WI38 (cell line): ENCODE results near the gene CPT1B.

Experiments used
- H3K4me3 ChIP-seq: 2 replicates; pipeline ENCODE4 v1.5.1; 2011; ENCODE audit warnings: low read depth, mild to moderate bottlenecking, control low read depth, low read length
- TF ChIP-seq, protein P1 (sequence below): IDR thresholded peaks from 2 replicates; pipeline ENCODE4 v1.5.1; 2012; ENCODE audit warnings: low read depth, mild to moderate bottlenecking, control low read depth, low read length

CPT1B gene

DNA sequence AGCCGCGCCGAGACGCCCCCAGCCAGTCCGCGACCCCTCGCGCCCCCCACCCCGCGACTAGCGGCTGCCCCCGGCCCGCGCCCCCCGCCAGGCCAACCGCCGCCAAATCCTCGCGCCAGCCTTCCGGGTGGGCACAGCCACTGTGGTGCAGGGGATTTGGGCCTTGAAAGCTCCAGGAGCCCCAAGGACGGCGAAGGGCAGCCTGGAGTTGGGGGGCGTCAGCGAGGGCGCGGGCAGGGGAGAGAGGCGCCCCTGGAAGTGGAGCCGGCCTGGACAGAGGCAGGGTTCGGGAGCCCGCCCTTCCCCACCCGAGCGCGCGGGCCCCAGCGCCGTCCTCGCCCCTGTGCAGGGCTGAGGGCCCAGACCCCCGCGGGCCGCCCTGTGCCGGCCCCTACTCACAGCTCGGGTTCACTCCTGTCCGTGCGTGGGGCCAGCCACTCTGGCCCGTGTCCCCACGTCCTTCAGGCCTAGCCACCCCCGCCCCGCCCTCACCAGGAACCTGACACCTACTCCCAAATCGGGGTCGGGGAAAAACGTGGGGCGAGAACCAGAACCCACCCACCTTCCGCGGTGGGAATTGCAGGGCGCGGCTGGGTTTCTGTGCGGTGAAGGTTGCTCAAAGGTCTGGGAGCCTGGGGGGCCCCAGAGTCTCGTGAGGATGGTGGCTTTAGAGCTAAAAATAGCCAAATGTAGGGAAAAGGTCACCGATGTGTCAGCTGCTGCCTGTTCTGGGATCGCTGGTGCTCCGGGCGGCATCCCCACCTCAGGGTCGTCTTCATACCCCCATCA, at the start of gene CPT1B:
Gene CPT1B (minus strand): TSS at position 441 of the 789 bp plus-strand sequence. CDS start 512 bp downstream, outside the sequence.
- TF ChIP-seq, protein P1, sequence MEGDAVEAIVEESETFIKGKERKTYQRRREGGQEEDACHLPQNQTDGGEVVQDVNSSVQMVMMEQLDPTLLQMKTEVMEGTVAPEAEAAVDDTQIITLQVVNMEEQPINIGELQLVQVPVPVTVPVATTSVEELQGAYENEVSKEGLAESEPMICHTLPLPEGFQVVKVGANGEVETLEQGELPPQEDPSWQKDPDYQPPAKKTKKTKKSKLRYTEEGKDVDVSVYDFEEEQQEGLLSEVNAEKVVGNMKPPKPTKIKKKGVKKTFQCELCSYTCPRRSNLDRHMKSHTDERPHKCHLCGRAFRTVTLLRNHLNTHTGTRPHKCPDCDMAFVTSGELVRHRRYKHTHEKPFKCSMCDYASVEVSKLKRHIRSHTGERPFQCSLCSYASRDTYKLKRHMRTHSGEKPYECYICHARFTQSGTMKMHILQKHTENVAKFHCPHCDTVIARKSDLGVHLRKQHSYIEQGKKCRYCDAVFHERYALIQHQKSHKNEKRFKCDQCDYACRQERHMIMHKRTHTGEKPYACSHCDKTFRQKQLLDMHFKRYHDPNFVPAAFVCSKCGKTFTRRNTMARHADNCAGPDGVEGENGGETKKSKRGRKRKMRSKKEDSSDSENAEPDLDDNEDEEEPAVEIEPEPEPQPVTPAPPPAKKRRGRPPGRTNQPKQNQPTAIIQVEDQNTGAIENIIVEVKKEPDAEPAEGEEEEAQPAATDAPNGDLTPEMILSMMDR: no peak
- no peak within 1 kb of the TSS for H3K4me3 ChIP-seq

DNA sequence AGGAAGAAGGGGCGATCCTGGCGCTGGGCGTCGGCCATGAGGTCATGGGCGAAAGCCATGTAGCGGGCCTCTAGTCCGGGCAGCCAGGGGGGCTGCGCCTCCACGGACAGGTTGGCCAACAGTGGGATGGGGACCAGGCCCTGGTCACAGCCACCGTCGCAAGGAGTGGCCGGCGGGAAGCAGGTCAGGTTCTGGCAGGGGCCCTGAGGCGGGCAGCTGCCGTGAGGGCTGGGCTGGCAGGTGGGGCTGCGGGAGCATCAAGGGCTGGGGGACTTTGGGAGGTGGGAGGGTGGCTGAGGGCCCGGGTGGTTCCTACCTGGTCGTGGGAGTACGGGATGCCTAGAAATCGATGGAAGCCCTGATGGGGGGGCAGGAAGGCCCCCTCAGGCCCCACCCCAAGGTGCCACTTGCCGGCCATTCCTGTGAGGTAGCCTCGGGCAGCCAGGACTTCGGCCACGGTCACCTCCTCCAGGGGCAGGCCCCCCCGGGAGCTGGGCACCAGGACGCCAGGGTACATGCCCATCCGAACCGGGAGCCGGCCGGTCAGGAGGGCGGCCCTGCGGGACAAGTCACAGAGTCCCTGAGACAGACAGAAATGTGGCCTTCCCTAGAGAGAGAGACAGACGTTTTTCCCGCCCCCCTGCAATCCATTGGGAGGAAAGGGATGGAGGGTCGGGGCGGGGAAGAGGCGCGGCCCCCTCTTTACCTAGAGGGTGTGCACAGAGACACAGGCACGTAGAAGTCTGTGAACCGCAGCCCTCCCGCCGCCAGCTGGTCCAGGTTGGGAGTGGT, 48.8 kb upstream of the CPT1B start:
- TF ChIP-seq, protein P1: no peak
- H3K4me3 ChIP-seq: peak overlapping the region; percentile 88

DNA sequence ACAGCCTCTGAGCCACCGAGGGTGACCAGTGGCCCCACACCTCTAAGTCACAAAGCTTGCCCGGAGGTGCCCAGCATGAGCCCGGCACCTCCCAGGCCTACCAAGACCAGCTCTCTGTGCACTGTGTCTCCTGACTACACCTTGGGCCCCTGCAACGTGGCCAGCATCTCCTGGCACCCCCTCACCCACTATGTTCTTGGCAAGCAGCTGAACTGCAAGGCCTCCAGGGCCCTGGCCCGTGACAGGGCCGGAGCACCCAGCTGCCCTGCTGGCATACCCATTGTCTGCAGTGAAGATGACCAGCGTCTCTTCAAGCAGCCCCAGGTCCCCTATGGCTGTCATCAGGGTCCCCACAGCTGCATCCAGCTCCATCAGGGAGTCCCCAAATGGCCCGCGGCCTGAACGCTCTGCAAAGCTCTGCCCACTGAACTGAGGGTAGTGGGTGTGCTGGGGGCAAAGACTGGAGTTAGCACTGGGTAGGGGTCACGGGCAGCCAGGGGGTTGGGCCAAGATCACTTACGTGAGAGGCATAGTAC, 48.2 kb upstream of the CPT1B start:
- TF ChIP-seq, protein P1: no peak

DNA sequence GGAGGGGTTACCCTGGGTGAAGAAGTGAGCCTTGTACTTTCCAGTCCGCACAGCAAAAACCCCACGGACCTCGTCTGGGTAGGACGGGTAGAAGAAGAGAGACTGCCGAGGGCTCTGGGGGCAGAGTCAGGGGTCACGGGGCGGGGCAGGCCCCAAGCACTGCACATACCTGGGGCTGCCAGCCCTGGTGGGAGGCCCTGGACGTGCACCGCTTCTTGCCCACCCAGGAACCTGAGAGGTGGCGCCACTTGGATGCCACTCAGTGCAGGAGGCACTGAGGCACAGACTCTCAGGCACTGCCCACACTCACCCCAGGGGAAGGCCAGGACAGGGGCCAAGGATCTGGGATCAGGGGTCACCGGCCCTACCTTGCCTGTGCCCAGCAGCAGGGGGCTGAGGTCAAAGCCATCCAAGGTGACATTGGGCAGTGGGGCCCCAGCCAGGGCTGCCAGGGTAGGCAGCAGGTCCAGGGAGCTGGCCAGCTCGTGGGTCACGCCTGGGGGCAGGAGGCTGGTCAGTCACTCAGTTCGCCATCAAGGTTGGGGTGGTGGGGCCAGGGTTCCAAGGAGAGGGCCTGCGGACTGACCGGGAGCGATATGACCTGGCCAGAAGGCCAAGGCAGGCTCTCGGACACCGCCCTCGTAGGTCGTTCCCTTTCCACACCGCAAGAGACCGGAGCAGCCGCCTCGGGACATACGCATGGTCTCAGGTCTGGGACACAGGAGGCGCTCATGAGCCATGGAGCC, 47.5 kb upstream of the CPT1B start:
- TF ChIP-seq, protein P1: no peak
- no peak overlapping the region for H3K4me3 ChIP-seq

More for the DNA sequence above, 48.2 kb upstream of the CPT1B start:
- H3K4me3 ChIP-seq: no peak overlapping the region

DNA sequence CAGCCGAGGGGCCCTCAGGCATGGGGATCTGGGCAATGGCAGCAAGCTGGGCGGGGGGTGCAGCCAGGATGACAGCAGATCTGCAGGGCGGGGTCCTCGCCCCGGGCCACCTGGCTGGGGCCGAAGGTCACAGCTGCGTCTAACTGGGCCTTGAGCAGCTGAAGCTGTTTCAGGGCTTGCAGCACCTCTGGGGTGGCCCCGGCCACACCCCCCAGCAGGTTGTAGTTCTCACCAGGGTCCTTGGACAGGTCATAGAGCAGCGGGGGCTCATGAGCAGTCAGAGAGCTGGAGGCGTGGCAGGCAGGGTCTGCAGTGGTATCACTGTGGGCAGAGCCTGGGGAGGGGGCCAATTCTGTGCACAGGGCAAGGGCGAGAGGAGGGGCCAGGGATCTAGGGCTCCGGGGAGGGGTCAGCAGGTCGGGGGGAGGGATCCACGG, 46.9 kb upstream of the CPT1B start:
- TF ChIP-seq, protein P1: no peak
- H3K4me3 ChIP-seq: no peak overlapping the region

DNA sequence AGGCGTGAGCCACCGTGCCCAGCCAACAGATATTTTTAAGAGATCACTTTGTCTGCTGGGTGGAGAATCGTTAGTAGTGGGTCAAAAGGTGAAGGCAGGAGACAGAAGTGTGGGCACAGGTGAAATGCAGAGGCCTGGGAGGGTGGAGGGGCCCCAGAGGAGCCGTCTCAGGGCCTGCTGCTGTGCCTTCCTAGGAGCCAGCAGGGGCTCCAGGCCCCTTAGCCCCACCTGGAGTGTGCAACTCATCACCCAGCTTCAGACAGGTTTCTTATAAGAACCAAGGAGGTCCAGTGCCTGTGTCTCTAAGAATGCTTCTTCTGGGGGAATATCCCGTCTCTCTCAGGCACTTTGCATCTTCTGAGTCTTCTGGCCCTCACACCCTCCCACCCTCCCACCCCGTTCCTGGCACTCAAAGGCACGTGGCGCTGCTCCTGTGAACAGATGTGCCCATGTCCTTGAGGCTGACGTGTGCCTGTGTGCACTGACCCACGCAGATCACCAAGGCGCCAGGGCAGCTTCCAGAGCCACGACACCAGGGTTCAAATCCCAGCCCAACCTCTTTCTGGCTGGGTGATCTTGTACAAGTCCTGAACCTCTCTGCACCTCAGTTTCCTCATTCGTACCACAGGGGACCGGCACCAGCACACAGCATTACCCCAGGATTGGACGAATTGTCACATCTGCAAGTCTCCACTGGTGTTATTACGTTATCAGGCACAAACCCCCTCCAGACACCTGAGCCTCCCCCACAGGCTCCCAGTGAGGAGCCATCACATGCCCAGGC, 46.3 kb upstream of the CPT1B start:
- no peak overlapping the region for H3K4me3 ChIP-seq
- TF ChIP-seq, protein P1: no peak
